Inflammatory macrophage (primary cell): ENCODE data around the gene DHRSX.
A peak's percentile ranks its signal among the peaks of the same experiment; 100 is the strongest.

Experiments used
- DNase-seq, 2 donors: peaks; one replicate each; pipeline ENCODE4 v3.0.0-alpha.2; 2020 to 2022

The DHRSX gene

DNA sequence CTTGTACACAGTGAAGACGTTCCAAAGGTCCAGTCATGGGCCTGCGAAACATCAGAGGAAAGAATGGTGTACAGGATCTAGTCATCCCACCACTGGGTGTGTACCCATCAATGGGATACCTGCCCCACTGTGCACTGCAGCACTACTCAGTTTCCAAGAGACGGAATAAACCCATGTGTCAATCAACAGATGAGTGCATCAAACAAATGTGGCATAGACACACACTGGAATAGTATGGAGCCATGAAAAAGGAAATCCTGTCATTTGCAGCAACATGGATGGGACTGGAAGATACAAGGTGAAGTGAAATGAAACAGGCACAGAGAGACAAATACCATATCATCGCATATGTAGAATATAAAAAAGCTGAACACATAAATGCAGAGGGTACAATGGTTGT is 48.0 kb downstream of the DHRSX start:
- no peak for DNase-seq

DNA sequence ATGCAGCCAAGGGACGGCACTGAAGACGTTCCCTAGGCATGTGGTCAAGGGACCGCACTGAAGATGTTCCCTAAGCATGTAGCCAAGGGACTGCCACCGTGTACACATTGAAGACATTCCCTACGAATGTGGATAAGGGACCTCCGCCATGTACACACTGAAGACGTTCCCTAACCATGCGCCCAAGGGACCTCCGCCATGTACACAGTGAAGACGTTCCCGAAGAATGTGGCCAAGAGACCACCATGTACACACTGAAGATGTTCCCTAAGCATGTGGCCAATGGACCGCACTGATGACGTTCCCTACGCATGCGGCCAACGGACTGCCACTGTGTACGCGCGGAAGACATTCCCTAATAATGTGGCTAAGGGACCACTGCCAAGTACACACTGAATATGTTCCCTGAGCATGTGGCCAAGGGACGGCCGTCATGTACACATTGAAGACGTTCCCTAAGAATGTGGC is 48.4 kb downstream of the DHRSX start:
- no peak for DNase-seq

DNA sequence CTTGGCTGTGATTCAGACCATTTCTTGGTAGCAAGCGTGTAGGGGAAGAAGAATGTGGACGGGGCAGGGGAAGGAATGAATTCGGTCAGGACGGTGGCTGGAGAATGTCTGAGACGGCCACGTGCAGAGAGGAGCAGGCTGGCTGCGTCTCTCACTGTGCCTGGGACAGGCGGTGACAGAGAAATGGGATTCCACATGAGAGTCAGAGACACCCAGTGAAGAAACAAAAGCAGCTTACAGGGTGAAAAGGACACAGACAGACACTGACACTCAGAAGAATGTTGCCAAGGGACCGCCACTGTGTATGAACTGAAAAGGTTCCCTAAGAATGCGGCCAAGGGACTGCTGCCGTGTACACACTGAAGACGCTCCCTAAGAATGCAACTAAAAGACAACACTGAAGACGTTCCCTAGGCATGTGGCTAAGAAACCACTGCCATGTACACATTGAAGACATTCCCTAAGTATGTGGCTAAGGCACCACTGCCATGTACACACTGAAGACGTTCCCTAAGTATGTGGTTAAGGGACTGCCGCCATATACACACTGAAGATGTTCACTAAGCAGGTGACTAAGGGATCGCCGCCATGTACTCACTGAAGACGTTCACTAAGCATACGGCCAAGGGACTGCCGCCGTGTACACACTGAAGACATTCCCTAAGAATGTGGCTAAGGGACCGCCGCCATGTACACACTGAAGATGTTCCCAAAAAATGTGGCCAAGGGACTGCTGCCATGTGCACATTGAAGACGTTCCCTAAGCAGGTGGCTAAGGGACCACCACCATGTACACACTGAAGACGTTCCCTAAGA is 49.1 kb downstream of the DHRSX start:
- no peak for DNase-seq

DNA sequence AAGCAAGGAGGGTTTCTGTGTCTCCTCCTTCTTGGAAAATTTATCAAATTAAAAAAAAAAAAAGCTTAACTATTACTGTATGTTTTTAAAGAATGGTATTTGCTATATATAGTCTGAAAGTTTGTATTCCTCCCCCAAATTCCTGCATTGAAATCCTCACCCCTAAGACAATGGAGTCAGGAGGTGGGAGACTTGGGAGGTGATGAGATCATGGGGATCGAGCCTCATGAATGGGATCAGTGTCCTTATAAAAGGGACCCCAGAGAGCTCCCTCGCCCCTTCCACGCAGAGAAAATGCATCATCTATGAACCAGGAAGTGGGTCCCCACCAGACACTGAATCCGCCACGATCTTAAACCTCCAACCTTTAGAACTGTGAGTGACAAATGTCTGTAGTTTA is 50.1 kb downstream of the DHRSX start:
- DNase-seq: no peak

DNA sequence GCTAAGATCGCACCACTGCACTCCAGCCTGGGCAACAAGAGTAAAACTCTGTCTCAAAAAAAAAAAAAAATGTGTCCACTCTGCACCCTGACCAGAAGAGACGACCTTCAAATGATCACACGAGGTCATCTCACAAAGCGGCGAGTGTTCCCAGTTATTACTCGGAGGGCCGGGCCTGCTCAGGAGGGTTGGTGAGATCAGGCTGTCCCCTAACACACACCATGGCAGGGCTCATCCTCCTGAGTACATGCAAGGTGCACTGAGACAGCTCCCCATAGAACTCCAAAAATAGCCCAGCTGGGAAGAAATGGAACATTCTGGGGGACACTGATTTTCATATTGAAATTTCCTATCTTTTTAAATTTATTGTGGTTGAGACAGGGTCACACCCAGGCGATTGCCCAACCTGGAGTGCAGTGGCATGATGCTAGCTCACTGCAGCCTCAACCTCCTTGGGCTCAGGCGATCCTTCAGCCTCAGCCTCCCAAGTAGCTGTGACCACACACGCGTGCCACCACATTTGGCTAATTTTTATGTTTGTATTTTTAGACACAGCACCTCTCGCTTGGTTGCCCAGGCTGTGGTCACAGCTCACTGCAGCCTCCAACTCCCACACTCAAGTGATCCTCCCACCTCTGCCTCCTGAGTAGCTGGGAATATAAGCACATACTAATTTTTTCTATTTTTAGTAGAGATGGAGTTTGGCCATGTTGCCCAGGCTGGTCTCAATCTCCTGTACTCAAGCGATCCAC is 51.5 kb downstream of the DHRSX start:
- DNase-seq: no peak

DNA sequence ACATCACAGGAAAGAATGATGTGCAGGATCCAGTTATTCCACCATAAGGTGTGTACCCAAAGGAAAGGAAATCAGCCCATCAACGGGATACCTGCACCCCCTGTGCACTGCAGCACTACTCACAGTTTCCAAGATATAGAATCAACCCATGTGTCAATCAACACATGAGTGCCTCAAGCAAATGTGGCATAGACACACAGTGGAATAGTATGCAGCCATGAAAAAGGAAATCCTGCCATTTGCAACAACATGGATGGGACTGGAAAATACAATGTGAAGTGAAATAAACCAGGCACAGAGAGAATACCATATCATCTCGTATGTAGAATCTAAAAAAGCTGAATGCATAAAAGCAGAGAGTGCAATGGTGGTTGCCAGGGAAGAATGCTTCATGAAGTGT is 53.3 kb downstream of the DHRSX start:
- no peak for DNase-seq

DNA sequence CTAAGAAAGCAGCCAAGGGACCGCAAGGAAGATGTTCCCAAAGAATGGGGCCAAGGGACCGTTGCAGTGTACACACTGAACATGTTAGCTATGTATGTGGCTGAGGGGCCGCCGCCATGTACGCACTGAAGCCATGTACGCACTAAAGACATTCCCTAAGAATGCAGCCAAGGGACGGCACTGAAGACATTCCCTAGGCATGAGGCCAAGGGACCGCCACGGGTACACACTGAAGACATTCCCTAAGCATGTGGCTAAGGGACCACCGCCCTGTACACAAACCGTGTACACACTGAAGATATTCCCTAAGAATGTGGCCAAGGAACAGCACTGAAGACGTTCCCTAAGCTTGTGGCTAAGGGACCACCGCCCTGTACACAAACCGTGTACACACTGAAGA is 54.0 kb downstream of the DHRSX start:
- no peak for DNase-seq

DNA sequence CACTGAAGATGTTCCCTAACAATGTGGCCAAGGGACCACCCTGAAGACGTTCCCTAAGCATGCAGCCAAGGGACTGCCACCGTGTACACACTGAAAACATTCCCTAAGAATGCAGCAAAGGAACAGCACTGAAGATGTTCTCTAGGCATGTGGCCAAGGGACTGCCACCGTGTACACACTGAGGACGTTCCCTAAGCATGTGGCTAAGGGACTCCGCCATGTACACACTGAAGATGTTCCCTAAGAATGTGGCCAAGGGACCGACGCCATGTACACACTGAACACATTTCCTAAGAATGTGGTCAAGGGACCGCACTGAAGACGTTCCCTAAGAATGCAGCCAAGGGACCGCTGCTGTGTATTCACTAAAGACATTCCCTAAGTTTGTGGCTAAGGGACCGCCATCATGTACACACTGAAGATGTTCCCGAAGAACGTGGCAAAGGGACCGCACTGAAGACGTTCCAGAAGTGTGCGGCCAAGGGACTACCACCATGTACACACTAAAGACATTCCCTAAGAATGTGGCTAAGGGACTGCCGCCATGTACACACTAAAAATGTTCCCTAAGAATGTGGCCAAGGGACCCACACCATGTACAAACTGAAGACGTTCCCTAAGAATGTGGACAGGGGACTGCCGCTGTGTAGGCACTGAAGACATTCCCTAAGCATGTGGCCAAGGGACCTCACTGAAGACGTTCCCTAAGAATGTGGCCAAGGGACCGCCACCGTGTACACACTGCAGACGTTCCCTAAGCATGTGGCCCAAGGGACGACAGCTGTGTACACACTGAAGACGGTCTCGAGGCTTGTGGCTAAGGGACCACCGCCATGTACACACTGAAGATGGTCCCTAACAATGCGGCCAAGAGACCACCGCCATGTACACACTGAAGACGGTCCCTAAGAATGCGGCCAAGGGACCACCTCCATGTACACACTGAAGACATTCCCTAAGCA is 54.8 kb downstream of the DHRSX start:
- DNase-seq: no peak

DNA sequence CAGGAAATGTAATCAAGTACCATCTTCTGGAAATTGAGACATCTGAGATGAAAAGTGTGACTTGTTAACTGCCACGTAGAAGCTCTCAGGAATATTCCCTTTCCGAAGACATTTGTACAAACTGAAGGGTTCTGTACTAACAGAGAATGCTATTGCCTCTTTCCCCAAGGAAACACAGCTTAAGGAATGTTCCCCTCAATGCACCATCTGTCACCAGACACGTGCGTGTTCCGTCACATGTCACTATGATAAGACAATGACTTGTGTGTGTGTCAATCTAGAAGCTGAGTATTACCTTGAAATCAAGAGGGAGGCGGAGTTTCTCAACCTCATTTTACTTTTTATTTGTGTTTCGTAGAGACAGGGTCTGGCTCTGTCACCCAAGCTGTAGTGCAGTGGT is 58.1 kb downstream of the DHRSX start:
- no peak for DNase-seq

DNA sequence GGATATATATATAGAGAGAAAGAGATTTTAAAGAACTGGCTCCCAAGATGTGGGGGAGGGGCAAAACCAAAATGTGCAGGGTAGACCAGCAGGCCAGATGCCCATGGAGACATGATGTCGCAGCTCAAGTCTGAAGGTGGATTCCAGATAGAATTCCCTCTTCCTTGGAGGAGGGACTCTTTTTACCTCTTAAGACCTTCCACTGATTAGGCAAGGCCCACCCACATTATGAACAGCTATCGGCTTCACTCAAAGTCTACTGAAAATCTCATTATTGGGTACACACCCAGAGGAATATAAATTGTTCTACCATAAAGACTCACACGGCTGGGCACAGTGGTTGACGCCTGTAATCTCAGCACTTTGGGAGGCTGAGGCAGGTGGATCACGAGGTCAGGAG is 59.3 kb downstream of the DHRSX start:
- no peak for DNase-seq

DNA sequence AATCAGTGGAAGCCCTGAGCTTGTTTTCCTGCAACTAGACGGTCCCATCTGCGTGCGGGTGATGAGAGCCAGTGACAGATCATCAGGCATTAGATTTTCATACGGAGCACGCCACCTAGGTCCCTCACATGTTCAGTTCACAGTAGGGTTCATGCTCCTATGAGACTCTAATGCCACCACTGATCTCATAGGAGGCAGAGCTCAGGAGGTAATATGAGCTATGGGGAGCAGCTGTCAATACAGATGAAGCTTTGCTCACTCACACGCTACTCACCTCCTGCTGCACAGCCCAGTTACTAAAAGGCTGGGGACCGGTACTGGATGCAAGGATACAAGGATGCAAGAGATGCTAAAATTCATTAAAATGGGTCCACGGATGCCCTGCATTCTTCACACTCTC is 61.2 kb downstream of the DHRSX start:
- DNase-seq: no peak

DNA sequence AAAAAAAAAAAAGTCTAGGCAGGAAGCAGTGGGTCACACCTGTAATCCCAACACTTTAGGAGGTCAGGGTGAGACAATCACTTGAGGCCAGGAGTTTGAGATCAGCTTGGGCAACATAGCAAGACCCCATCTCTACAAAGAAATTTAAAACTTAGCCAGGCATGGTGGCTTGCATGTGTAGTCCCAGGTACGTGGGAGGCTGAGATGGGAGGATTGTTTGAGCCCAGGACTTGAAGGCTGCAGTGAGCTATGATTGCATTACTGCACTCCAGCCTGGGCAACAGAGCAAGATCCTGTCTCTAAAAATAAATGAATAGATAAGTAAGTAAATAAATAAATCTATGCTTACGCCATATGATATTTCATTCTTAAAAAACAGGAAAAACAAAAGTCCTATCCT is 65.3 kb downstream of the DHRSX start:
- DNase-seq: no peak

DNA sequence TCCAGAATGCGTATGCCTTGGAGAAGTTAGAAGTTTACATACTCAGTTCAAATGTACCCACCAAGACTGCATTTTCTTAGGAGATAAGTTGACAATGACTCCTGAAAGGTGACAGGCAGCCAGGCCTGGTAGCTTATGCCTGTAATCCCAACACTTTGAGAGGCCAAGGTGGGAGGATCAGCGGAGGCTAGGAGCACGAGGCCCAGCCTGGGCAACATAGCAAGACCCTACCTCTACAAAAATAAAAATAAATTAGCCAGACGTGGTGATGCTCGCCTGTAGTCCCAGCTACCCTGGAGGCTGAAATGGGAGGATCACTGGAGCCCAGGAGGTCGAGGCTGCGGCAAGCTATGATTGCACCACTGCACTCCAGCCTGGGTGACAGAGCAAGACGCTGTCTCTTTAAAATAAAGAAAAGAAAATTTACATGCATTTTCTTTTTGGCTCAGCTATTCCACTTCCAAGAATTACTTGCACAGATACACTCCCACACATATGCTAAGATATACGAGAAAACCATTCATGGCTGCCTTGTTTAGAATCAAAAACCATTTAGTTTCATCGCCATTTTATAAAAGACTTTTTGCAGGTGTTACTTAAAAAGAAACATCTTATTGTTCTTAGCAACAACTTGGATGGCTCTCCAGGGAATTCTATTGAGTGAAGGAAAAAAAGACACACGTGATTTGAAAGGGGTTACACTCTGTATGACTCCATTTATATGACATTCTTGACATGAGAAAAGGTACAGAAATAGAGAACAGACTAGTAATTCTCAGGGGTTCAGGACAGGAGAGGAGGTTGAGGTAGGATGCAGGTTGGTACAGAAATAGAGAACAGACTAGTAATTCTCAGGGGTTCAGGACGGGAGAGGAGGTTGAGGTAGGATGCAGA is 66.3 kb downstream of the DHRSX start:
- DNase-seq: no peak

DNA sequence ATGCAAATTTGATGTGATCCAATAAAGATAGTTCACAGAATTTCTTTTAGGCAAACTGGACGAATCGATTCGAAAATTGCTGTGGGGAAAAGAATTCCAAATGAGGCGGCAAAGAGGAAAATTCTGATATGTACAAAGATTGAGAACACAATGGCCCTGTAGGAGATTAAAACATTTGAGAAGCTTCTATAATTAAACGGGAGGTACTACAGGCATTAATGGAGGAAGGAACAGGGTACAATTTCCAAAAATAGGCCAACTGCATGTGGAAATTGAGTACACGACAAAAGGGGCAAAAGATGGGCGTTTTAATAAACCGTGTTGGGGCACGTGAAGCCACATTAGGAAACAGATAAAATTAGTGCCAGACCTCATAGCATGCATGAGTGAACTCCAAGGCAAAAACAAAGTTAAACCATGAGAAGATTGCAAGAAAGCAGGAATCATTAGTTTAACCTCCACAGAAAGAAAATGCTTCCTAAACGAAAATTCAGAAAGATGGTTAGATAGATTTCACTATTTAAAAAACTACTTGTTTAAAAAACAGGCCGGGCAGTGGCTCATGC is 68.4 kb downstream of the DHRSX start:
- DNase-seq: no peak

DNA sequence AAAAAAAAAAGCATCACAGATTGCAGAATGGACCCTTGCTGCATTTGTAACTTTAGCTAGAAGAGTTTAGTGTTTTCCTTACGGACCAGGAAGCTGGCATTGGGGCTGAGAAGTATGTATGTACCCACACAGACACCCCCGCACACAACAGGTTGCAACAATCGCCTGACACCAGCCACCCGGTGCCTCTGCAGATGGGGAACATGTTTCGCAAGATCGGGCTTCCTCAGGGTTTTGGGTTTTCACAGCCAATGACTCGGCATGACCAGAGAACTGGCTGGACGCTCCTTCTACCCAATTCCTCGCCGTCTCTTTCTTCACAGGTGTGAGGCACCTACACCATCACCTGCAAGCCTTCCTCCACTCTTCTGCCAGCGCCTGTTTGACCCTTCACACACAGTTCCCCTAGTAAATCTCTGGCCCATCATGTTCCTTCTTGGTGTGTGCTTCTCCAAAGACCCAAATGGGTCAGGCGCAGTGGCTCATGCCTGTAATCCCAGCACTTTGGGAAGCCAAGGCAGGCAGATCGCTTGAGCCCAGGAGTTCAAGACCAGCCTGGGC is 70.4 kb downstream of the DHRSX start:
- peak; percentile 78 to 93 for DNase-seq

DNA sequence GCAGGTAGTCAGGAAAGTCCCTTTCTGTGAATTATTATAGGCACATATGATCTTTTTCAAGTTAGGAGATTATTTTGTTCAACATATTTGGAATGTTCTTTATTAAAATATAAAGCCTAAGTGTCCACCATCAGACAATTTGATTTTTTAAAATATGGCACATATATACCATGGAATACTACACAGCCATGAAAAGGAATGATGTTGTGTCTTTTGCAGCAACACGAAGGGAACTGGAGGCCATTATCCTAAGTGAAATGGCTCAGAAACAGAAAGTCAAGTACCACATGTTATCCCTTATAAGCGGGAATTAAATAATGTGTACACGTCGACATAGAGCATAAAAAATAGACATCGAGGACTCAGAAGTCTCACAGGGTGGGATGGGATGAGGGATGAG is 73.0 kb downstream of the DHRSX start:
- DNase-seq: no peak

DNA sequence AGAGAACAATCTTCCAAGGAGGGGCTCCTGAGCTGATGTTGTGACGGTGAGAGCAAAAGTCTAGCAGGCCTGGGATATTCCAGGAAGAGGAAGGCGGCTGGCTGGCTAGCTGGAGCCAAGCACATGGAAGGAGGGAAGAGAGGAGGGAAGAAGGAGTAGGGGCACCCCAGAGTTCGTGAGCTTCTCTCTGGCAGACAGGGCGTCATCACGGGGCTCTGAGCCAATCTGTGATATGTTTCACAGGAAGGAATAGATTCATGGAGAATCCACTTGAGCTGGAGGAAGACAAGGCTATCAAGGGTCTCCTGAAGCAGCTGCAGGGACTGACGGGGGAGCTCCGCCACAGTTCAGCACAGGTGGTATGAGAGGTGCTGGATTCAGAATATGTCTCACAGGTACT is 73.6 kb downstream of the DHRSX start:
- no peak for DNase-seq

DNA sequence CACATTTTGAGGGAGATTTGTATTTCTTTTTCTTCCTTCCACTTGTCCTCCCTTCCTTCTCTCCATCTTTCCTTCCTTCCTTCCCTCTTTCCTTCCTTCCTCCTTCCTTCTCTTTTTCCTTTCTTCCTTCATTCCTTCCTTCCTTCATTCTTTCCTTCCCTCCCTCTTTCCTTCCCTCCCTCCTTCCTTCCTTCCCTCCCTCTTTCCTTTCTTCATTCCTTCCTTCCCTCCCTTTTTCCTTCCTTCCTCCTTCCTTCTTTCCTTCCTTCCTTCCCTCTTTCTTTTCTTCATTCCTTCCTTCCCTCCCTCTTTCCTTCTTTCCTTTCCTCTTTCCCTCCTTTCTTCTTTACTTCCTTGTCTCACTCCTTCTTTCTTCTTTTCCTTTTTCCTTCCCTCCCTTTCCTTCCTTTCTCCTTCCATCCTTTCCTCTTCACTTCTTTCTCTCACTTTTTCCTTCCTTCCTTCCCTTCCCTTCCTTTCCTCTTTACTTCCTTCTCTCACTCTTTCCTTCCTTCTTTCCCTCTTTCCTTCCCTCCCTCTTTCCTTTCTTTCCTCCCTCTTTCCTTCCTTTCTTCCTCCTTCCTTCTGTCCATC is 74.4 kb downstream of the DHRSX start:
- no peak for DNase-seq

DNA sequence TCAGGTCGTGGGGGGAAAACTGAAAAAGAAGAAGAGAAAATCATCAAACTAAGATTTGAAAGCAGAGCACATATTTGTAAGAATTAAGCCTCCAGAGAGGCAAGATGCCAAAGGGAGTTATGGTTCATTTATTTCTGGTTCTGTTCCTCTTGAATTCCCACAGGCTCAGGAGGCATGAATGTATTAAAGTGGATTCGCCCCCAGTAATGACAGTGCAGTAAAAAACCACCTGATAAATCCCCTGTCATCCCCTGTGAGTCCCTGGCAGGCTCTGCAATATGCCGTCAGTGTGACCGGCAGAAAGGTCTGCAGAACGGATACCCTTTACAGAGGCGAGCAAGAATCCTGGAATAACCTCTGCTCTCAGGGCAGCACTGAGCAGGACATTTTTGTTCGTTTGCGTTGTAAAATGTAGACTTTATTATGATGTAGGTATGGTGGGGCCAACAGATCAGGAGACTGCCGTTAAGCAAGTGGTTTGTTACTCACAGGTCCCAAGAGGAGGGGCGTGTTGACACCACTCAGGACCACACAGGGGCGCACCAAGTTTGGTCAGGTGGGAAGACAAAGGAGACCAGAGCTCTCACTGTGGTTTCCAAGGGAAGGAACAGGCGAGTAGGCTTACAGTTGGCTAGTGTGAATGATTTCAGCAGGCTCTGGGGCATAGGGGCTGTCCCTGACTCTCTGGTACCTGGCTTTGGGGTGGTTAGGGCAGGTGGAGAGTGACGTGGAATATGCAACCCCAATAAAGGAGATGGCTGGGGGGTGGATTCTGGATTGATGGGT is 75.3 kb downstream of the DHRSX start:
- DNase-seq: no peak

DNA sequence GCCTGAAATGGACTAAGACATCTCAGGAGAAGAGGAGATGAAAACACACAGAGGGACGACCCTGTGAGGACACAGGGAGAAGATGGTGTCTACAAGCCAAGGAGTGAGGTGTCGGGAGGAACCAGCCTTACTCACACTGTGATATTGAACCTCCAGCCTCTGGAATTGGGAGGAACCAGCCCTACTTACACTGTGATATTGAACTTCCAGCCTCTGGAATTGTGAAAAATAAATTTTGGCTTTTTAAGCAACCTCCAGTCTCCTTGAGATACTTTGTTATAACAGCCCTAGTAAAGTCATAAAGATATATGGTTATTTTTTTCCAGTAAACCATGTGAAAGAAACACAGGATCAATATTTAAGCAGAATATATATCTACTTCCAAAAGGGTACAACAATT is 76.5 kb downstream of the DHRSX start:
- no peak for DNase-seq
